Hepatocyte (in vitro differentiated cells): ENCODE results near the gene CES3. TPM values are rescaled to one million over a fixed set of nuclear protein-coding genes. Genes with fewer than 3 reads are reported as not detected.

Experiments
- DNase-seq: peaks from one replicate; pipeline ENCODE4 v3.0.0-alpha.2; 2016; ENCODE audit warnings: low spot score
- H2AFZ ChIP-seq: fragments of 200-600 bp; sonication (generic); 2 replicates; pipeline ENCODE4 v1.6.0; 2016; ENCODE audit warnings: antibody characterized with exemption, mild to moderate bottlenecking
- H3K27ac ChIP-seq: fragments of 200-600 bp; sonication (generic); 2 replicates; pipeline ENCODE4 v1.5.1; 2016; ENCODE audit warnings: mild to moderate bottlenecking
- H3K27me3 ChIP-seq: fragments of 200-600 bp; sonication (generic); 2 replicates; pipeline ENCODE4 v1.6.1; 2016
- H3K36me3 ChIP-seq: fragments of 200-600 bp; sonication (generic); replicated peaks from 2 replicates; pipeline ENCODE4 v1.5.1; 2016; ENCODE audit warnings: low read depth; ENCODE audit not compliant: insufficient read depth
- H3K4me1 ChIP-seq: fragments of 200-600 bp; sonication (generic); 2 replicates; pipeline ENCODE4 v1.5.1; 2016; ENCODE audit warnings: mild to moderate bottlenecking, moderate library complexity; ENCODE audit not compliant: insufficient read depth
- H3K4me2 ChIP-seq: fragments of 200-600 bp; sonication (generic); 2 replicates; pipeline ENCODE4 v1.6.0; 2016
- H3K4me3 ChIP-seq: fragments of 200-600 bp; sonication (generic); 2 replicates; pipeline ENCODE4 v1.5.1; 2016; ENCODE audit warnings: mild to moderate bottlenecking
- H3K79me2 ChIP-seq: fragments of 200-600 bp; sonication (generic); 2 replicates; pipeline ENCODE4 v1.6.0; 2017; ENCODE audit warnings: mild to moderate bottlenecking
- H3K9me2 ChIP-seq: fragments of 200-600 bp; sonication (generic); replicated peaks from 2 replicates; pipeline ENCODE4 v1.6.0; 2017; ENCODE audit warnings: mild to moderate bottlenecking; ENCODE audit not compliant: insufficient read depth
- H3K9me3 ChIP-seq: fragments of 200-600 bp; sonication (generic); 2 replicates; pipeline ENCODE4 v1.5.1; 2016; ENCODE audit warnings: low read depth, mild to moderate bottlenecking
- H4K20me1 ChIP-seq: fragments of 200-600 bp; sonication (generic); 2 replicates; pipeline ENCODE4 v1.6.0; 2016; ENCODE audit warnings: mild to moderate bottlenecking; ENCODE audit not compliant: insufficient read depth, poor library complexity, severe bottlenecking
- EZH2 ChIP-seq: fragments of 200-600 bp; sonication (generic); IDR thresholded peaks from 2 replicates; pipeline ENCODE4 v1.6.1; 2016; ENCODE audit warnings: antibody characterized with exemption, mild to moderate bottlenecking, borderline replicate concordance
- EZH2phosphoT487 ChIP-seq: fragments of 200-600 bp; sonication (generic); IDR thresholded peaks from one replicate; pipeline ENCODE4 v1.6.1; 2018; ENCODE audit warnings: antibody characterized with exemption, mild to moderate bottlenecking, low read depth, moderate library complexity; ENCODE audit not compliant: unreplicated experiment, severe bottlenecking
- WGBS: methylation state at CpG from one replicate; pipeline ENCODE4 v1.1.6; 2016; ENCODE audit warnings: low lambda C conversion rate; ENCODE audit errors: missing lambda C conversion rate; 5-methylcytosine and 5-hydroxymethylcytosine counted together
- polyA plus RNA-seq: library from polyadenylated mRNA; unstranded; fragments of >200 nt; fragmentation: Nextera tagmentation; extraction: Ambion mirVana; gene quantifications from 2 replicates; pipeline ENCODE4 v1.2.1, GENCODE V29; 2016
- total RNA-seq: library from RNA; depleted of rRNA; stranded (reverse); fragments of >200 nt; gene quantifications from 2 replicates; pipeline ENCODE4 v1.2.3, GENCODE V29; 2014
- TF ChIP-seq, protein P1 (sequence below): fragments of 200-600 bp; sonication (generic); IDR thresholded peaks from 2 replicates; pipeline ENCODE4 v1.5.1; 2016; ENCODE audit warnings: antibody characterized with exemption, mild to moderate bottlenecking; ENCODE audit not compliant: poor library complexity

Gene CES3
- total and polyA plus RNA-seq, 2 experiments from 2014 or later = 1.7 to 3.8 TPM

DNA sequence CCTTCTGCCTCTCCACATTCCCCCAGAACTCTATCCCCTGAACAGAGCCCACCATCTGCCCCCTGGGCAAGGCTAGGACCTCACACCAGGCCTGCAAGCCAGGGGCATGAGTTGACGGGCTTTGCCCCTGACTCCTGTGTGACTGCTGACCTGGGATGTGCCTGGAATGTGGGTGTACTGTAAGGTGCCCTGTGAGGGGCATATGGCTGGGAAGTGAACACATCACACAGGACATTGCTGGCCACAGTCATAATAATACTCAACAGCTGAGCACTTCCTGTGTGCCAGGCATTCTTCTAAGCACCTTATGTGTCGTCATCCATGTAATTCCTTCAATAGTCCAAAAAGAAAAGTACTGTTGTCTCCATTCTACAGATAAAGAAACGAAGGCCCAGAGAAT, 40.7 kb downstream of the CES3 start:
- Histone ChIP-seq H2AFZ (no peak overlapping the region), H3K4me3 (no peak overlapping the region), H3K4me2 (peak overlapping the region; percentile 100), H3K9me2 (no peaks in the 10 kb centered on the region), H3K79me2 (no peaks in the 10 kb centered on the region), H3K27ac (no peak overlapping the region), H4K20me1 (no peaks in the 10 kb centered on the region), H3K9me3 (no peaks in the 10 kb centered on the region), H3K36me3 (no peaks in the 10 kb centered on the region), H3K27me3 (no peaks in the 10 kb centered on the region), H3K4me1 (peaks cover 12% of the 10 kb centered on the region)
- no peak for DNase-seq
- TF ChIP-seq, protein P1, sequence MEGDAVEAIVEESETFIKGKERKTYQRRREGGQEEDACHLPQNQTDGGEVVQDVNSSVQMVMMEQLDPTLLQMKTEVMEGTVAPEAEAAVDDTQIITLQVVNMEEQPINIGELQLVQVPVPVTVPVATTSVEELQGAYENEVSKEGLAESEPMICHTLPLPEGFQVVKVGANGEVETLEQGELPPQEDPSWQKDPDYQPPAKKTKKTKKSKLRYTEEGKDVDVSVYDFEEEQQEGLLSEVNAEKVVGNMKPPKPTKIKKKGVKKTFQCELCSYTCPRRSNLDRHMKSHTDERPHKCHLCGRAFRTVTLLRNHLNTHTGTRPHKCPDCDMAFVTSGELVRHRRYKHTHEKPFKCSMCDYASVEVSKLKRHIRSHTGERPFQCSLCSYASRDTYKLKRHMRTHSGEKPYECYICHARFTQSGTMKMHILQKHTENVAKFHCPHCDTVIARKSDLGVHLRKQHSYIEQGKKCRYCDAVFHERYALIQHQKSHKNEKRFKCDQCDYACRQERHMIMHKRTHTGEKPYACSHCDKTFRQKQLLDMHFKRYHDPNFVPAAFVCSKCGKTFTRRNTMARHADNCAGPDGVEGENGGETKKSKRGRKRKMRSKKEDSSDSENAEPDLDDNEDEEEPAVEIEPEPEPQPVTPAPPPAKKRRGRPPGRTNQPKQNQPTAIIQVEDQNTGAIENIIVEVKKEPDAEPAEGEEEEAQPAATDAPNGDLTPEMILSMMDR = no peak
- no peak for TF ChIP-seq EZH2
- no peak for TF ChIP-seq EZH2phosphoT487
- 96% methylated on average over 3 of the region's 3 CpGs for WGBS

DNA sequence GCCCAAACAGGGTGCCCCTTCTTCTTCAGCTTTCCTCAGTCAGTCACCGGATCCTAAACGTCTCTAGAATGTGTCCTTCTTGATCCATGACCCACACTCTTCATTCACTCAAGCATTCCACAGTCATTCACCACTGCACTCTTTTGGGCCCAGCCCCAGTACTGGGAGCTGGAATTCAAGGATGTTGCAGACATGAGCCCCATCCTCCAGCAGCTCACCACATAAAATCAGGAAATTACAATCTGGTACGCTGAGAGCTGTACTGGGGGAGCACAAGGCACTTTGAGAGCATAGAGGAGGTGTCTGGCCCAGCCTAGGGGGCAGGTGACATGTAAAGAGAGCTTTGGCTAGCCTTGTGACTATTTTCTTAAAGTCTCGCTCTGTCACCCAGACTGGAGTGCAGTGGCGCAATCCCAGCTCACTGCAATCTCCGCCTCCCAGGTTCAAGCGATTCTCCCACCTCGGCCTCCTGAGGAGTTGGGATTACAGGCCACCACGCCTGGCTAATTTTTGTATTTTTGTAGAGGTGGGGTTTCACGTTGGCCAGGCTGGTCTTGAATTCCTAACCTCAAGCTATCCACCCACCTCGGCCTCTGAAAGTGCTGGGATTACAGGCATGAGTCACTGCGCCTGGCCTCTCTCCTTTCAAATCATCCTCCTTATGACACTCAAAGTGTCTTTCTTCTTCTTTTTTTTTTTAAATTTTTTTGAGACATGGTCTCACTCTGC, 46.0 kb downstream of the CES3 start:
- H3K9me2 ChIP-seq = no peaks in the 10 kb centered on the region
- no peaks in the 10 kb centered on the region for H3K79me2 ChIP-seq
- 78% methylated on average over 12 of the region's 12 CpGs for WGBS
- TF ChIP-seq, protein P1 = no peak
- no peak for TF ChIP-seq EZH2phosphoT487
- no peak for TF ChIP-seq EZH2
- H3K27me3 ChIP-seq = no peaks in the 10 kb centered on the region
- no peak overlapping the region for H3K4me3 ChIP-seq
- H3K4me1 ChIP-seq = no peaks in the 10 kb centered on the region
- no peak overlapping the region for H2AFZ ChIP-seq
- no peak overlapping the region for H3K27ac ChIP-seq
- no peak overlapping the region for H3K4me2 ChIP-seq
- H4K20me1 ChIP-seq = no peaks in the 10 kb centered on the region
- no peak for DNase-seq
- H3K36me3 ChIP-seq = no peaks in the 10 kb centered on the region
- H3K9me3 ChIP-seq = no peaks in the 10 kb centered on the region

GRCh38 chr16:67009158-67009557, 48.1 kb downstream of the CES3 start:
- peaks cover 3% of the 10 kb centered on the region for H3K4me1 ChIP-seq
- no peaks in the 10 kb centered on the region for H3K79me2 ChIP-seq
- H3K4me2 ChIP-seq = no peak overlapping the region
- no peak overlapping the region for H3K4me3 ChIP-seq
- H4K20me1 ChIP-seq = no peaks in the 10 kb centered on the region
- no peaks in the 10 kb centered on the region for H3K9me3 ChIP-seq
- WGBS = 86% methylated on average over 1 of the region's 1 CpG
- no peak overlapping the region for H2AFZ ChIP-seq
- H3K36me3 ChIP-seq = no peaks in the 10 kb centered on the region
- TF ChIP-seq, protein P1 = no peak
- TF ChIP-seq EZH2phosphoT487 (no peak), EZH2 (no peak)
- no peaks in the 10 kb centered on the region for H3K27me3 ChIP-seq
- H3K9me2 ChIP-seq = no peaks in the 10 kb centered on the region
- no peak for DNase-seq
- H3K27ac ChIP-seq = no peak overlapping the region
